AG10803 (cell line): ENCODE data around the gene TNS1.

Source experiments
- DNase-seq: peaks from one replicate; pipeline ENCODE4 v3.0.0; 2010; ENCODE audit warnings: low read depth
- H3K4me3 ChIP-seq: 2 replicates; pipeline ENCODE4 v1.5.1; 2011; ENCODE audit warnings: mild to moderate bottlenecking, low read length, control low read depth
- TF ChIP-seq, protein P1 (sequence below): conservative IDR thresholded peaks from 2 replicates; pipeline ENCODE4 v1.5.1; 2011; ENCODE audit warnings: mild to moderate bottlenecking, low read length, control low read depth, inconsistent platforms

The TNS1 gene

DNA sequence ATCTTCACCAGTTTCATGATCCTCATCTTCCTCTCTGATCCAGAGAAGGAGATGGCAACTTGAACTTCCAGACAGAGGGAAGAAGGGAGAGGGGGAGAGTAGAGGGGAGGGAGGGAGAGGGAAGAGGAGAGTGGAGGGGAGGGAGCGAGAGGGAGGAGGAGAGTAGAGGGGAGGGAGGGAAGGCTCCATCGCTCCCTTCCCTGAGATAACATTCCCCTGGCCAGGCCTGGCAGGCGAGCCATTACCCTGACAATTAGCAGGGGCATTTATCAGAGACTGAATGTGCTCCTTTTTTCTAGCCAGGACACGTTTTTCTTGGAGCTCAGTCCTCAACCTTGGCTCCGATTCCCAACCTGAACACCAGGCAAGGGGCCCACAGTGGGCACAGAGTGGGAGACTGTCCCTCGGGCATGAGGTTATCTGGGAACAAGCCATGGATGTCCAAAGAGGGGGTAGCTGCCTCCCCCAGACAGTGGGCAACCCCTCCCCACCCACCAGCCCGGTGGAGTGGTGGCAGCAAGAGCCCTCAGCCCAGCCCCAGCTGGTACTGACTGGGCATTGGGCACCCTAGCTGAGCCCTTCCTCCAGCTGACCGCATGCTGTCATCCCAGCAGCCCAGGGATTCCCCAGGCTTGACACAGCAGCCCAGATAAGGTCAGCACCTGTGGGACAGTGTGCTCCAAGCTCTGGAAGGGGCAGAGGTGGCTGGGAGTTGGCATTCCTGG, 81.8 kb downstream of the TNS1 start:
- TF ChIP-seq, protein P1, sequence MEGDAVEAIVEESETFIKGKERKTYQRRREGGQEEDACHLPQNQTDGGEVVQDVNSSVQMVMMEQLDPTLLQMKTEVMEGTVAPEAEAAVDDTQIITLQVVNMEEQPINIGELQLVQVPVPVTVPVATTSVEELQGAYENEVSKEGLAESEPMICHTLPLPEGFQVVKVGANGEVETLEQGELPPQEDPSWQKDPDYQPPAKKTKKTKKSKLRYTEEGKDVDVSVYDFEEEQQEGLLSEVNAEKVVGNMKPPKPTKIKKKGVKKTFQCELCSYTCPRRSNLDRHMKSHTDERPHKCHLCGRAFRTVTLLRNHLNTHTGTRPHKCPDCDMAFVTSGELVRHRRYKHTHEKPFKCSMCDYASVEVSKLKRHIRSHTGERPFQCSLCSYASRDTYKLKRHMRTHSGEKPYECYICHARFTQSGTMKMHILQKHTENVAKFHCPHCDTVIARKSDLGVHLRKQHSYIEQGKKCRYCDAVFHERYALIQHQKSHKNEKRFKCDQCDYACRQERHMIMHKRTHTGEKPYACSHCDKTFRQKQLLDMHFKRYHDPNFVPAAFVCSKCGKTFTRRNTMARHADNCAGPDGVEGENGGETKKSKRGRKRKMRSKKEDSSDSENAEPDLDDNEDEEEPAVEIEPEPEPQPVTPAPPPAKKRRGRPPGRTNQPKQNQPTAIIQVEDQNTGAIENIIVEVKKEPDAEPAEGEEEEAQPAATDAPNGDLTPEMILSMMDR, result no peak
- no peak for DNase-seq
- H3K4me3 ChIP-seq, result no peak overlapping the region

DNA sequence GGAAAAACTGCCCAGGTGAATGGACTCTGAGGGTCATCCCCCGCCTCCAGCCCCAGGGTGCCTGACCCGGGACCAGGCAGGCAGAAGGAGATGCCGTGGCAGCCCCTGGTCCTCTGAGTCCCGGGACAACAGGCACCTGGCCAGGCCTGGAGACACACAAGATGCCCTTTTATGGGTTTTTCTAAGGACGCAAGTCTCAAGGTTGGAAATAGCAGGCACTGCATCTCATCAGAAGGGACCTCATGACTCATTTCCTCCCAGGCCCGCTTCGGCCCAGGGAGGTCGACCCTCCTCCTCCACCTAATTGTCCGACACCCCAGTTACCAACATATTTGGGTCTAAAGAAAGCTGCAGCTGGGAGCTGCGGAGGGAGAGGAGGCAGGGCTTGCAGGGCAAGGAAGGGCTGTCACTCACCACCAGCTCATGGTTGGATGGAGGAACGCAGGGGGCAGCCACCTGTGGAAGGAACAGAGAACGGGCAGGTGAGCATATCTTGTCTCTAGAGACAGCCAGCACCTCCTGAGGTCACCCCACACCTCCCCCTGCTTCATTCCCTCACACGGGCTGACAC, 82.9 kb downstream of the TNS1 start:
- TF ChIP-seq, protein P1, result no peak
- H3K4me3 ChIP-seq, result no peak overlapping the region; the same call in 1 of the 2 replicates
- DNase-seq, result peak; percentile 81

DNA sequence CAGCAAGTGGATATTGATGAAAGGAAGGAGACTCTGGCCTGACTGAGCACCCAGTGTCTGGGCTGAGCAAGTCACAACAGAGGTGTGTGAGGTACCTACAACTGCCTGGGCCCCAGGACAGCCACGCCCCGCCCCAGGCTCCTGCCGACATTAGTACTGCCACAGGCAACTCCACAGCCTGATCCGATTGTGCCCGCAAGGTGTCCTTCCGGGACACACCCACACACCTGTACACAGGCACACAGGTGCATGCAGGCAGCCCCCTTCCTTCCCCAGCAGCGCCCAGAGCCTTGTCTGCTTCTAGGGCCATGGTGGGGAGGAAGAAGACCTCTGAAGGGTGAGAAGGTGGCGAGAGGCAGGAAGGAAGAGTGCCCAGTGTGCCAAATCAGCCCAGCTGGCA, 83.6 kb downstream of the TNS1 start:
- no peak for DNase-seq
- TF ChIP-seq, protein P1, result no peak
- H3K4me3 ChIP-seq, result no peak overlapping the region

DNA sequence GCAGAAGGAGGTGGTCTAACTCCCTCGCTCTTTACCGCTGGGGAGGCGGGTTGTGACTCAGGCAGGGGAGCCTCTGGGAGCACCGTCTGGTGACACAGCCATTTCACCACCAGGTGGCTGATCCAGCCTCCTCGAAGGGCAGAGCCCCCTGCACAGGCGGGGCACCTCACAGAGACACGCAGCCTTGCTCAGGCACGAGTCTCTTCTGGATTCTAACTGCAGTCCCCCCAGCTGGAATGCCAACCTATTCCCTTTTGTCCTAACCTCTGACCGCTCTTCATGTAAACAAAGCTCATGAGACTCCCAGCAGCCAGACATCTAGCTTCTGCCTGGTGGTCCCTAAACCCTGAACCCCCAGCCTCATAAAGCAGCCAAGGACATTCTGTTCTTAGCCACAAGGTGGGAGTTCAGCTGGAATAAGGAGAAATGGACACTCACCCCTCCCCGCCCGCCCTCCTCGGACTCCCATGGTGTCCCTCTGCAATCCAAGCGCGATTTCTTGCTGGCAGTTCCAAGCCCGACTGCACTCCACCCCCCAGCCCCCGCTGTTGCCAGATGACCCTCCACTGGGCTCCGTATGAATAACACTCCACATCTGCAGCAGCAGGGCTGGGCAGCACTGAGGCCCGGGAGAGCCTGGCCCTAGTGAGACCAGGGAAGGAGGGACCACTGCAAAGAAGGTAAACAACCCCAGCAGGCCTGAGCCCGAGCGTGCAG, 84.3 kb downstream of the TNS1 start:
- no peak overlapping the region for H3K4me3 ChIP-seq
- TF ChIP-seq, protein P1, result peak; percentile 36
- DNase-seq, result no peak

DNA sequence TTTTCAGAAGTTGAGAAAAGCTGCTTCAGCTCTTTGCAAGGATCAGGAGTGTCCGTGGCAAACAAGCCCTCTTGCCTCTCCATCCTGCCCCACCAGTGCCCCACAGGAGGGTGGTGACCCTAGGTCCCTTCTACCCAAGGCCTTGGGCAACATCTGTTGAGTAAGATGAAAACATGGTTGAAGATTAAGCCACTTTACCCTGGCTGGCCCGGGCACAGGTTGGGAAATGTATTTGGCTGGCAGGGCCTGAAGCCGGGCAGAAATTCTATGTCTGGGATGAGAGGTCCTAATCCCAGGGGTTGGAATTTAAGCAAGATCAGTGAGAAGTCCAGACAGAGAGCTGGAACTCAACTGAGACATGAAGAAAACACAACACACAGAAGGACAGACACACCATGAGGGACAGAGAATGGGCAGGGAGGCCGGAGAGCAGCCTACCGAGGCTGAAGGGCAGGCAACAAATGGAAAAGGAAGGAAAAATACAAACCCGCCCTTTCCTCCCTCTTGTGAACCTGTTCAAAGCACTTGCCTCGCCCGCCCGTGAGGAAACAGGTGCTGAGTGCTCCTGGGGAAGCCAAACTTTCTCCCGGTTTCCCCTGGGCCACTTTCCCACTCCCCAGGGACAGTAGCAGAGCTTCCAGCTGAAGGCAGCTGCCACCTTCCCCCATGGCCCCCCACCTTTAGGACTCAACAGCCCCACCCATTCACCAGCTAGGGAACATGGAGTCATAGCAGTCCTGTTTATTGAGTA, 86.1 kb downstream of the TNS1 start:
- TF ChIP-seq, protein P1, result no peak
- no peak for DNase-seq
- H3K4me3 ChIP-seq, result no peak overlapping the region

DNA sequence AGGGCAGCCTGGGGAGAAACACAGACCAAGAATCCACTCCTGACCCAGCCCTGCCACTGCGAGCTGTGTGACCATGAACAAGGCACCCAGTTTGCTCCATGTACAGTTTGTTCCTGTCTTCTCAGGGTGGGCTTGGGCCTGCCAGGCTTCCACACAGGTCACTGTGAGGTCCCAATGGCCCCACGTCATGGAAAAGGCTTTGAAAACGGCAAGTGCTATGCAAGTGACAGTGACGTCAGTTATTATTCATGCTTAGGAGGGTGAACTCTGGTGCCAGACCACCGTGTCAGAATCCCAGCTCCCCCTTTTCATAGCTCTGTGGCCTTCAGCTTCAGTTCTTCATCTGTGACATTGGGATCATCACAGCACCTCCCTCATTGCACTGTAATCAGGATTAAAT, 87.1 kb downstream of the TNS1 start:
- TF ChIP-seq, protein P1, result no peak
- DNase-seq, result no peak
- H3K4me3 ChIP-seq, result no peak overlapping the region
